H1 (cell line): ENCODE data around the gene SLC25A31. TPM values are rescaled to one million over a fixed set of nuclear protein-coding genes. Genes with fewer than 3 reads are reported as not detected.

Experiments
- CTCF ChIA-PET: fragments of 300-600 bp; sonication (Branson Sonifier 250); formaldehyde crosslinking; loops from one replicate; lab custom pipeline; 2021; ENCODE audit not compliant: partially characterized antibody; lab: Charles Lee
- POLR2A ChIA-PET: fragments of 300-600 bp; sonication (Branson Sonifier 250); formaldehyde crosslinking; loops from one replicate; lab custom pipeline; 2021; ENCODE audit warnings: inconsistent platforms; ENCODE audit not compliant: partially characterized antibody; lab: Charles Lee
- DNase-seq, 2 experiments: peaks; one replicate each; pipeline versions ENCODE4 v3.0.0 to v3.0.0-alpha.2; 2010 to 2022; ENCODE audit warnings: low spot score in 2 of 2, low read depth in 1 of 2, mixed read lengths in 1 of 2
- FAIRE-seq: peaks from 2 replicates; lab custom pipeline; 2011; peaks lifted over from hg19 to GRCh38; lab: Jason Lieb, UNC
- H2AFZ ChIP-seq: 2 replicates; pipeline ENCODE4 v1.8.1; 2012; ENCODE audit warnings: low read length, inconsistent platforms
- H2AK5ac ChIP-seq: 2 replicates; pipeline ENCODE4 v1.6.1; 2013; ENCODE audit warnings: low read depth, low read length
- H2BK120ac ChIP-seq: replicated peaks from 2 replicates; pipeline ENCODE3; 2013; ENCODE audit warnings: low read depth, low read length, inconsistent platforms
- H2BK12ac ChIP-seq: 2 replicates; pipeline ENCODE4 v1.6.1; 2013; ENCODE audit warnings: low read depth, low read length
- H2BK15ac ChIP-seq: 2 replicates; pipeline ENCODE4 v1.6.1; 2013; ENCODE audit warnings: low read length
- H2BK20ac ChIP-seq: 2 replicates; pipeline ENCODE4 v1.6.1; 2013; ENCODE audit warnings: low read length
- H2BK5ac ChIP-seq: 2 replicates; pipeline ENCODE4 v1.6.1; 2013; ENCODE audit warnings: low read depth, low read length
- H3K14ac ChIP-seq: 2 replicates; pipeline ENCODE4 v1.6.1; 2013; ENCODE audit warnings: inconsistent platforms; ENCODE audit not compliant: insufficient read length
- H3K18ac ChIP-seq: 2 replicates; pipeline ENCODE4 v1.6.1; 2013; ENCODE audit warnings: low read length; ENCODE audit errors: extremely low read depth
- H3K23ac ChIP-seq: 2 replicates; pipeline ENCODE4 v1.6.1; 2013; ENCODE audit warnings: inconsistent platforms; ENCODE audit not compliant: insufficient read length
- H3K23me2 ChIP-seq: 2 replicates; pipeline ENCODE4 v1.6.1; 2013; ENCODE audit warnings: low read depth, low read length
- H3K27ac ChIP-seq: 2 replicates; pipeline ENCODE4 v1.6.1; 2011; ENCODE audit warnings: low read depth, low read length, inconsistent platforms
- H3K27me3 ChIP-seq, 4 experiments: replicated peaks in 1 of 4; 1 replicate in 1 of 4; 2 replicates in 3 of 4; pipeline versions ENCODE4 v1.6.1 to v1.8.1; 2011 to 2013; ENCODE audit warnings: low read length in 3 of 4, mild to moderate bottlenecking in 3 of 4, inconsistent platforms in 2 of 4, mixed read lengths in 2 of 4, moderate library complexity in 1 of 4; ENCODE audit not compliant: control insufficient read depth in 3 of 4, insufficient read depth in 3 of 4; ENCODE audit errors: extremely low read depth in 1 of 4
- H3K36me3 ChIP-seq, 4 experiments: 2 replicates each; pipeline versions ENCODE4 v1.6.1 to v1.8.1; 2011 to 2013; ENCODE audit warnings: mild to moderate bottlenecking in 4 of 4, low read length in 3 of 4, moderate library complexity in 2 of 4, control low read depth in 1 of 4, inconsistent platforms in 1 of 4; ENCODE audit not compliant: insufficient read depth in 4 of 4, control insufficient read depth in 2 of 4
- H3K4ac ChIP-seq: replicated peaks from 2 replicates; pipeline ENCODE3; 2013; ENCODE audit warnings: low read length, low read depth, mixed read lengths, inconsistent platforms; ENCODE audit not compliant: insufficient read length
- H3K4me1 ChIP-seq, 4 experiments: replicated peaks in 1 of 4; 1 replicate in 1 of 4; 2 replicates in 3 of 4; pipeline versions ENCODE4 v1.6.1 to v1.8.1; 2011 to 2013; ENCODE audit warnings: low read length in 3 of 4, inconsistent platforms in 2 of 4, mixed read lengths in 1 of 4; ENCODE audit not compliant: insufficient read depth in 4 of 4, control insufficient read depth in 3 of 4
- H3K4me2 ChIP-seq, 2 experiments: 2 replicates each; pipeline versions ENCODE4 v1.6.1 to v1.8.1; 2011 to 2013; ENCODE audit warnings: low read depth in 2 of 2, low read length in 2 of 2, control low read depth in 1 of 2, inconsistent platforms in 1 of 2, mild to moderate bottlenecking in 1 of 2; ENCODE audit not compliant: insufficient read depth in 1 of 2
- H3K4me3 ChIP-seq, 4 experiments: fragments of 200-600, 300-600 bp in 1 of 4; sonication (generic), shearing (Covaris generic), sonication (Bioruptor Twin) in 1 of 4; 2 replicates each; pipeline versions ENCODE4 v1.5.1 to v1.8.1; 2011 to 2016; ENCODE audit warnings: low read length in 4 of 4, low read depth in 3 of 4, control low read depth in 2 of 4, inconsistent platforms in 2 of 4, mild to moderate bottlenecking in 2 of 4, mixed read lengths in 1 of 4, moderate library complexity in 1 of 4; ENCODE audit not compliant: insufficient read depth in 2 of 4; ENCODE audit errors: extremely low read depth in 1 of 4
- H3K56ac ChIP-seq: replicated peaks from 2 replicates; pipeline ENCODE3; 2013; ENCODE audit warnings: low read depth, mild to moderate bottlenecking, mixed read lengths, low read length, inconsistent platforms; ENCODE audit not compliant: insufficient read length
- H3K79me1 ChIP-seq: 2 replicates; pipeline ENCODE4 v1.6.1; 2013; ENCODE audit warnings: low read depth, low read length, control low read depth
- H3K79me2 ChIP-seq, 2 experiments: 2 replicates each; pipeline versions ENCODE4 v1.6.1 to v1.8.1; 2012 to 2013; ENCODE audit warnings: low read length in 2 of 2, mild to moderate bottlenecking in 2 of 2, inconsistent platforms in 1 of 2; ENCODE audit not compliant: insufficient read depth in 2 of 2, control insufficient read depth in 1 of 2
- H3K9ac ChIP-seq, 4 experiments: replicated peaks in 1 of 4; 1 replicate in 1 of 4; 2 replicates in 3 of 4; pipeline versions ENCODE4 v1.6.1 to v1.8.1; 2011 to 2013; ENCODE audit warnings: low read depth in 3 of 4, low read length in 3 of 4, control low read depth in 2 of 4, mild to moderate bottlenecking in 2 of 4, moderate library complexity in 2 of 4, inconsistent platforms in 1 of 4; ENCODE audit errors: extremely low read depth in 1 of 4
- H3K9me3 ChIP-seq, 2 experiments: 2 replicates each; pipeline versions ENCODE4 v1.6.1 to v1.8.1; 2012 to 2013; ENCODE audit warnings: mild to moderate bottlenecking in 2 of 2, moderate library complexity in 2 of 2, control low read depth in 1 of 2, inconsistent platforms in 1 of 2, low read depth in 1 of 2, low read length in 1 of 2, mixed read lengths in 1 of 2; ENCODE audit not compliant: insufficient read depth in 2 of 2
- H4K20me1 ChIP-seq, 2 experiments: replicated peaks in 1 of 2; 2 replicates each; pipeline versions ENCODE3 to v1.8.1; 2011 to 2013; ENCODE audit warnings: inconsistent platforms in 2 of 2, low read length in 2 of 2, mild to moderate bottlenecking in 1 of 2; ENCODE audit not compliant: insufficient read depth in 2 of 2, control insufficient read depth in 1 of 2
- H4K5ac ChIP-seq: 2 replicates; pipeline ENCODE4 v1.6.1; 2013; ENCODE audit warnings: low read length, low read depth, mixed read lengths, inconsistent platforms; ENCODE audit not compliant: insufficient read length
- H4K8ac ChIP-seq: 2 replicates; pipeline ENCODE4 v1.8.0; 2013; ENCODE audit warnings: mild to moderate bottlenecking, moderate library complexity, low read length, inconsistent platforms; ENCODE audit not compliant: insufficient read depth; ENCODE audit errors: extremely low read depth
- H4K91ac ChIP-seq: replicated peaks from 2 replicates; pipeline ENCODE3; 2013; ENCODE audit warnings: low read length, mixed read lengths, inconsistent platforms; ENCODE audit not compliant: insufficient read length
- CBX5 ChIP-seq: fragments of 300-800, 300-1000 bp; sonication (generic); IDR thresholded peaks from 2 replicates; pipeline ENCODE4 v1.7.1; 2016; ENCODE audit warnings: antibody characterized with exemption, low read length, low read depth
- SP1 ChIP-seq: IDR thresholded peaks from 2 replicates; pipeline ENCODE4 v1.6.1; 2011; ENCODE audit warnings: low read depth, low read length
- WGBS, 2 experiments: shearing (Covaris generic) in 1 of 2; methylation state at CpG; one replicate each; pipeline versions ENCODE4 v1.1.6 to v1.1.7; 2013 to 2015; ENCODE audit warnings: low lambda C conversion rate in 2 of 2, mixed read lengths in 2 of 2, inconsistent platforms in 1 of 2, low coverage in 1 of 2, missing lambda C conversion rate in 1 of 2; ENCODE audit not compliant: insufficient replicate concordance in 2 of 2, insufficient coverage in 1 of 2, insufficient read length in 1 of 2; ENCODE audit errors: extremely low coverage in 1 of 2, missing lambda C conversion rate in 1 of 2; 5-methylcytosine and 5-hydroxymethylcytosine counted together
- polyA plus RNA-seq, 7 experiments: library from polyadenylated mRNA; depleted of rRNA in 3 of 7; stranded (reverse) in 5 of 7; unstranded in 2 of 7; fragments of >200 nt in 5 of 7; fragments of 200-250 nt in 2 of 7; gene quantifications; 1 replicate in 5 of 7; 2 replicates in 1 of 7; 4 replicates in 1 of 7; pipeline versions ENCODE4 v1.2.1 to v1.2.3, GENCODE V29; 2011 to 2013; ENCODE audit warnings: missing spikeins in 2 of 7, mixed read lengths in 2 of 7
- total RNA-seq: library from RNA; stranded (reverse); fragmentation: NEBNext Ultra II Directional; extraction: Animal tissue kit (Norgen Biotek cat#: 25700); gene quantifications from 2 replicates; pipeline ENCODE4 v1.2.1, GENCODE V29; 2021

Gene SLC25A31
- total and polyA plus RNA-seq, 2 of the 8 experiments (the other 6 are each of a cell fraction or from before 2014, with no cell fraction given): not detected

- no peak overlapping the region for H2BK5ac ChIP-seq
- TF ChIP-seq SP1: no peak
- TF ChIP-seq CBX5: no peak
Measured at GRCh38 chr4:127741247-127741646, 11.0 kb downstream of the SLC25A31 start.

More at GRCh38 chr4:127741247-127741646, 11.0 kb downstream of the SLC25A31 start:
- H3K79me1 ChIP-seq: no peaks in the 10 kb centered on the region
- no peak overlapping the region for H3K4me2 ChIP-seq
- H3K18ac ChIP-seq: no peak overlapping the region
- H3K23me2 ChIP-seq: no peaks in the 10 kb centered on the region
- no peak overlapping the region for H3K9ac ChIP-seq
- H2BK120ac ChIP-seq: no peak overlapping the region
- POLR2A ChIA-PET: no interaction called here
- no peaks in the 10 kb centered on the region for H3K4me1 ChIP-seq
- H3K4ac ChIP-seq: no peak overlapping the region
- no peak overlapping the region for H2BK20ac ChIP-seq
- H3K79me2 ChIP-seq: no peaks in the 10 kb centered on the region
- no peak overlapping the region for H2BK12ac ChIP-seq
- no peak overlapping the region for H2BK15ac ChIP-seq
- no peak overlapping the region for H2AK5ac ChIP-seq
- H4K91ac ChIP-seq: no peak overlapping the region
- H3K27ac ChIP-seq: no peak overlapping the region
- H3K4me3 ChIP-seq: no peak overlapping the region
- CTCF ChIA-PET: no interaction called here
- H3K36me3 ChIP-seq: no peaks in the 10 kb centered on the region
- H4K20me1 ChIP-seq: no peaks in the 10 kb centered on the region
- no peak overlapping the region for H3K23ac ChIP-seq
- FAIRE-seq (no peak), DNase-seq (no peak)
- H3K9me3 ChIP-seq: peaks cover 2 to 5% of the 10 kb centered on the region in 2 experiments; a peak in 1 of 4 replicates
- no peak overlapping the region for H3K56ac ChIP-seq
- H3K14ac ChIP-seq: no peak overlapping the region
- 82% methylated on average over 1 of the region's 1 CpG; no CpG with 5 or more reads in 1 of the 2 experiments for WGBS, 2 experiments
- no peak overlapping the region for H4K5ac ChIP-seq
- no peaks in the 10 kb centered on the region for H3K27me3 ChIP-seq
- H4K8ac ChIP-seq: no peak overlapping the region
- H2AFZ ChIP-seq: no peak overlapping the region
